Measurements from ENCODE around the gene GRIK5. TPM values are rescaled to one million over a fixed set of nuclear protein-coding genes. Genes with fewer than 3 reads are reported as not detected.
"Not testable (repeated sequence)": the region's sequence is repeated elsewhere in the genome, so short reads cannot be mapped to it uniquely, and the experiment has no call there.

GRIK5 gene
- total RNA-seq, 4 donors from 2014 or later, result 0.08 to 1.1 (median 0.37) TPM

DNA sequence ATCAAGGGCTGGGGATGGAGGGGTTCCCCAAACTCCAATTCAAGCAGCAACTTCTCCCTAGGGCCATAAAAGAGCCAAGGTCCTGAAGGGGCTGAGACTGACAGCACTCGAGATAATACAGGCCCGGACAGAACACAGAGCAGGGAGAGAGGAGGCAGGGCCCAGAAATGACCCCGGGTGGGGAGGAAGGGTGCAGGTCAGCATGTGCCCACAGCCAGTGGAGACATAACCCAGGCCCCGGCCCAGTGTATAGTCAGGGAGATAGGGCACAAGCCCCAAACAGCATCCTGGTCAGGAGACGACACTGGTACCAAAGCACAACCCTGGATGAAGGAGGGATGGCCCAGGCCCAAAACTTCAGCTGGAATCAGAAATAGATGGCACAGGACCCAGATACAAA lies 47.4 kb downstream of the GRIK5 start:
- 40 to 58% methylated on average over 1 to 5 of the region's 5 CpGs for WGBS, 2 donors
- Histone ChIP-seq H3K36me3 (no peaks in the 10 kb centered on the region), H3K27me3 (no peaks in the 10 kb centered on the region), H3K9me3 (no peaks in the 10 kb centered on the region), H3K4me3 (no peak overlapping the region), H3K27ac (no peak overlapping the region), H3K4me1 (peaks cover 0 to 10% (median 0%) of the 10 kb centered on the region in 3 donors)
- intact Hi-C loops (cut with DNase I), result no loop called here
- no peak for DNase-seq
- TF ChIP-seq, protein P1, sequence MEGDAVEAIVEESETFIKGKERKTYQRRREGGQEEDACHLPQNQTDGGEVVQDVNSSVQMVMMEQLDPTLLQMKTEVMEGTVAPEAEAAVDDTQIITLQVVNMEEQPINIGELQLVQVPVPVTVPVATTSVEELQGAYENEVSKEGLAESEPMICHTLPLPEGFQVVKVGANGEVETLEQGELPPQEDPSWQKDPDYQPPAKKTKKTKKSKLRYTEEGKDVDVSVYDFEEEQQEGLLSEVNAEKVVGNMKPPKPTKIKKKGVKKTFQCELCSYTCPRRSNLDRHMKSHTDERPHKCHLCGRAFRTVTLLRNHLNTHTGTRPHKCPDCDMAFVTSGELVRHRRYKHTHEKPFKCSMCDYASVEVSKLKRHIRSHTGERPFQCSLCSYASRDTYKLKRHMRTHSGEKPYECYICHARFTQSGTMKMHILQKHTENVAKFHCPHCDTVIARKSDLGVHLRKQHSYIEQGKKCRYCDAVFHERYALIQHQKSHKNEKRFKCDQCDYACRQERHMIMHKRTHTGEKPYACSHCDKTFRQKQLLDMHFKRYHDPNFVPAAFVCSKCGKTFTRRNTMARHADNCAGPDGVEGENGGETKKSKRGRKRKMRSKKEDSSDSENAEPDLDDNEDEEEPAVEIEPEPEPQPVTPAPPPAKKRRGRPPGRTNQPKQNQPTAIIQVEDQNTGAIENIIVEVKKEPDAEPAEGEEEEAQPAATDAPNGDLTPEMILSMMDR (IDR thresholded peaks at IDR 0.05), result no peak
- TF ChIP-seq POLR2A (IDR thresholded peaks at IDR 0.05), result no peak

DNA sequence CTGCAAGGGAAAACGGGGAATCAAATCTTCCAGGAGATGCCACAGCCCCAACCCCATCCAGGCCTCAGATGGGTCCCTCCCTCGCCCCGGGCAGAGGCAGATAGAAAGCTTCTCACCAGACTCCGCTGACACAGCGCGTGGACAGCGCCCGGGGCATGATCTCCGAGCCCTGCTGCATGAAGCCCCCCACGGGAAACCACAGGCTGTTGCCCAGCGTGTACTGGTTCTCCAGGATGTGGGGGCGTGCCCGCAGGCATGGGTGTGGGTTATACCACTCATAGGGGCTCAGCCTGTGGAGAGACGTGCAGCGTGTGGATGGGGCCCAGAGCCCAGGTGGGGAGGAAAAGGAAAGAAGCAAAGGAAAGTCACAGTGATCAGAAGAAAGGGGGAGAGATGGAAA lies 48.8 kb downstream of the GRIK5 start:
- no peak for TF ChIP-seq POLR2A (IDR thresholded peaks at IDR 0.05)
- TF ChIP-seq, protein P1 (IDR thresholded peaks at IDR 0.05), result no peak
- WGBS, 2 donors, result 51 to 59% methylated on average over 2 of the region's 15 CpGs
- H3K36me3 ChIP-seq, result no peaks in the 10 kb centered on the region
- DNase-seq, result no peak
- no peak overlapping the region for H3K27ac ChIP-seq
- H3K27me3 ChIP-seq, result no peaks in the 10 kb centered on the region
- H3K9me3 ChIP-seq, result no peaks in the 10 kb centered on the region
- no peak overlapping the region for H3K4me3 ChIP-seq
- peaks cover 0 to 10% (median 0%) of the 10 kb centered on the region in 3 donors for H3K4me1 ChIP-seq
- intact Hi-C loops (cut with DNase I), result no loop called here

DNA sequence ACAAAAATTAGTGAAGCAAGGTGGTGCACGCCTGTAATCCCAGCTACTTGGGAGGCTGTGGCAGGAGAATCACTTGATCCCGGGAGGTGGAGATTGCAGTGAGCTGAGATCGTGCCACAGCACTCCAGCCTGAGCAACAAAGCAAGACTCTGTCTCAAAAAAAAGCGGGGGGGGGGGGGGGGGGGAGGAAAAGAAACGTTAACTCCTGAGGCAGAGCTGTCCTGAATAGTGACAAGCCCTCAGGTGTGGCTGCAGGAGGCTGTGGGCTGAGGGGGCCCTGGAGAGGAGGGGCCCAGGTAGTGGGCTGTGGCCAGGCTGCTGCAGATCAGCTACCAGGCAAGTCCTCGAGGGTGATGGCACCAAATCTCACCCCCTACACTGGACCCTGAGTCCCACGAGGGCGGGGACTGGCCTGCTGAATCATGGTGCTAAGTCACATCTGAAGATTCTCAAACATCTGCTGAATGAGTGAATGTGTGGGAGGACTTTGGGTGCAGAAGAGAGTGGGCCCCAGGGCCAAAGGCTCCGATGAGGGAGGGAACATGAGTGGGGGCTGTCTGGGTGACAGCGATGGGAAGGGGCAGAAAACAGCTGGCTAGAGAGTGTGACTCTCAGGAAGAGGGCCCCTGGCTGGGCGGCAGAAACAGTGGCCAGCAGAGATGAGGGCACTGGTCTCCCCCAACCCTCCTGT lies 51.4 kb downstream of the GRIK5 start:
- no peaks in the 10 kb centered on the region for H3K4me1 ChIP-seq
- no peaks in the 10 kb centered on the region for H3K9me3 ChIP-seq
- WGBS, 2 donors, result 54 to 62% methylated on average over 6 to 8 of the region's 11 CpGs
- no peak for TF ChIP-seq POLR2A (IDR thresholded peaks at IDR 0.05)
- TF ChIP-seq, protein P1 (IDR thresholded peaks at IDR 0.05), result no peak
- no peaks in the 10 kb centered on the region for H3K36me3 ChIP-seq
- H3K27ac ChIP-seq, result no peak overlapping the region
- H3K4me3 ChIP-seq, result no peak overlapping the region
- no peaks in the 10 kb centered on the region for H3K27me3 ChIP-seq
- intact Hi-C loops (cut with DNase I), result no loop called here
- no peak for DNase-seq

DNA sequence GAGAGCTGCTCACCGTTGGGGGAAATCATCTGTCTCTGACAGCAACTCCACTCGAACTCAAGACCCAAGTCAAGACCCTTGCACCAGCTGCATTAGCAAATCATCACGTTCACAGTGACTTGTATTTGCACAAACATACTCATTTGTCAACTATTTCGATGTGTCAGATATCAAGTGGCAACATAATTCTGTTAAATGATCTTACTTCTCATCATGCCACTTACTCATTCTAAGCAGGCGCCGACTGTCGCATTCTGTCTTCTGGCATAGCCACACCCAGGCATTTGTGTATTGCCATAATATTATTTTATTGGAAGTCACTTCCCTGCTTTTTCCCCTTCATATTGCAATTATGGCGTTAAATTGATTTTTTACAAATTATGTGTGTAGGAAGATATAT lies 53.0 kb downstream of the GRIK5 start:
- Histone ChIP-seq H3K4me1 (no peaks in the 10 kb centered on the region), H3K36me3 (no peaks in the 10 kb centered on the region), H3K9me3 (no peaks in the 10 kb centered on the region), H3K27me3 (no peaks in the 10 kb centered on the region), H3K27ac (no peak overlapping the region), H3K4me3 (no peak overlapping the region)
- WGBS, 2 donors, result 71 to 73% methylated on average over 8 of the region's 8 CpGs
- TF ChIP-seq, protein P1 (IDR thresholded peaks at IDR 0.05), result no peak
- no peak for TF ChIP-seq POLR2A (IDR thresholded peaks at IDR 0.05)
- intact Hi-C loops (cut with DNase I), result no loop called here
- no peak for DNase-seq

DNA sequence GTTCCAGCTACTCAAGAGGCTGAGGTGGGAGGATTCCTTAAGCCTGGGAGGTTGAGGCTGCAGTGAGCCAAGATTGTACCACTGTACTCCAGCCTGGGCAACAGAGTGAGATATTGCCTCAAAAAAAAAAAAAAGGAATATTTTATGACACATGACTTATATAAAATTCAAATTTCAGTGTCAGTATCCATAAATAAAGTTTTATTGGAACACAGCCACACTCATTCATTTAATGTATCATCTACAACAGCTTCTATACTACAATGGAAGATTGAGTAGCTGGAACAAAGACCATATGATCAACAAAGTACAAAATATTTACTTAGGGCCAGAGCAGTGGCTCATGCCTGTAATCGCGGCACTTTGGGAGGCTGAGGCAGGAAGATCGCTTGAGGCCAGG lies 57.3 kb downstream of the GRIK5 start:
- intact Hi-C loops (cut with DNase I); DNase-seq: not testable (repeated sequence)

More for the DNA sequence above, 57.3 kb downstream of the GRIK5 start:
- H3K36me3 ChIP-seq, H3K27me3 ChIP-seq, H3K27ac ChIP-seq, H3K9me3 ChIP-seq, H3K4me1 ChIP-seq, H3K4me3 ChIP-seq: not testable (repeated sequence)
- WGBS, 2 donors, result 83 to 88% methylated on average over 3 of the region's 3 CpGs

Data from esophagus squamous epithelium (tissue), 5 donors.